A549 (cell line): ENCODE measurements around the gene ZFYVE28.

Source experiments
- BHLHE40 ChIP-seq: IDR thresholded peaks from 2 replicates; pipeline ENCODE4 v1.6.1; 2012; ENCODE audit warnings: low read depth, low read length, inconsistent platforms
- CTCF ChIP-seq: fragments of >200 bp; sonication (Bioruptor Twin); formaldehyde crosslinking; IDR thresholded peaks from 3 replicates; pipeline ENCODE4 v1.5.1; 2016
- EP300 ChIP-seq, 2 experiments: fragments of >200 bp; sonication (Bioruptor Twin); formaldehyde crosslinking; IDR thresholded peaks; 2 replicates in 1 of 2; 3 replicates in 1 of 2; pipeline ENCODE4 v1.6.1; 2016 to 2017
- GATA3 ChIP-seq: IDR thresholded peaks from 2 replicates; pipeline ENCODE4 v1.6.1; 2012; ENCODE audit warnings: borderline replicate concordance
- HDAC2 ChIP-seq: fragments of 200-600 bp; sonication (generic); IDR thresholded peaks from 2 replicates; pipeline ENCODE4 v1.6.1; 2016
- KDM1A ChIP-seq: fragments of 200-600 bp; sonication (generic); IDR thresholded peaks from 2 replicates; pipeline ENCODE4 v1.6.1; 2016; ENCODE audit warnings: low read depth, mild to moderate bottlenecking
- MAX ChIP-seq: IDR thresholded peaks from 2 replicates; pipeline ENCODE4 v1.6.1; 2012
- MAZ ChIP-seq: fragments of 150-350 bp; IDR thresholded peaks from 2 replicates; pipeline ENCODE4 v1.6.1; 2014; ENCODE audit warnings: antibody characterized with exemption, low read depth, low read length, borderline replicate concordance
- POLR2A ChIP-seq: IDR thresholded peaks from 2 replicates; pipeline ENCODE4 v1.6.1; 2012; ENCODE audit warnings: mild to moderate bottlenecking, low read length
- REST ChIP-seq: fragments of 200-600 bp; sonication (generic); IDR thresholded peaks from 2 replicates; pipeline ENCODE4 v1.6.1; 2016; ENCODE audit warnings: antibody characterized with exemption, mild to moderate bottlenecking, moderate library complexity
- RFX5 ChIP-seq: fragments of 450-650 bp; IDR thresholded peaks from 2 replicates; pipeline ENCODE4 v1.7.1; 2014; ENCODE audit warnings: antibody characterized with exemption, mild to moderate bottlenecking, moderate library complexity
- TP53 ChIP-seq: fragments of 250-450 bp; sonication (Bioruptor Pico); IDR thresholded peaks from 2 replicates; pipeline ENCODE4 v1.5.0; 2021; ENCODE audit warnings: mild to moderate bottlenecking, moderate library complexity

GRCh38 chr4:2298532-2298991 lies 119.9 kb downstream of the ZFYVE28 start:
- TF ChIP-seq POLR2A (no peak), TP53 (no peak), CTCF (no peak), MAX (no peak), EP300 (IDR thresholded peaks at IDR 0.05) (no peak), GATA3 (no peak), RFX5 (no peak), HDAC2 (no peak), BHLHE40 (no peak), REST (no peak), MAZ (no peak), KDM1A (no peak)
